ENCODE measurements around the gene AP4S1.

Gene AP4S1

GRCh38 chr14:31029016-31029970 is 3.8 kb downstream of the AP4S1 start:
- TF ChIP-seq, protein P1, sequence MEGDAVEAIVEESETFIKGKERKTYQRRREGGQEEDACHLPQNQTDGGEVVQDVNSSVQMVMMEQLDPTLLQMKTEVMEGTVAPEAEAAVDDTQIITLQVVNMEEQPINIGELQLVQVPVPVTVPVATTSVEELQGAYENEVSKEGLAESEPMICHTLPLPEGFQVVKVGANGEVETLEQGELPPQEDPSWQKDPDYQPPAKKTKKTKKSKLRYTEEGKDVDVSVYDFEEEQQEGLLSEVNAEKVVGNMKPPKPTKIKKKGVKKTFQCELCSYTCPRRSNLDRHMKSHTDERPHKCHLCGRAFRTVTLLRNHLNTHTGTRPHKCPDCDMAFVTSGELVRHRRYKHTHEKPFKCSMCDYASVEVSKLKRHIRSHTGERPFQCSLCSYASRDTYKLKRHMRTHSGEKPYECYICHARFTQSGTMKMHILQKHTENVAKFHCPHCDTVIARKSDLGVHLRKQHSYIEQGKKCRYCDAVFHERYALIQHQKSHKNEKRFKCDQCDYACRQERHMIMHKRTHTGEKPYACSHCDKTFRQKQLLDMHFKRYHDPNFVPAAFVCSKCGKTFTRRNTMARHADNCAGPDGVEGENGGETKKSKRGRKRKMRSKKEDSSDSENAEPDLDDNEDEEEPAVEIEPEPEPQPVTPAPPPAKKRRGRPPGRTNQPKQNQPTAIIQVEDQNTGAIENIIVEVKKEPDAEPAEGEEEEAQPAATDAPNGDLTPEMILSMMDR (IDR thresholded peaks at IDR 0.05), result no peak
- Mint-ChIP-seq H3K36me3 (ENCODE audit: low read depth) (no peaks in the 10 kb centered on the region), H3K9me3 (no peaks in the 10 kb centered on the region), H3K27me3 (ENCODE audit: low read depth, poor library complexity) (peaks cover 5% of the 10 kb centered on the region), H3K4me3 (peak overlapping the region; percentile 5), H3K27ac (no peak overlapping the region), H3K4me1 (peaks cover 17% of the 10 kb centered on the region)
- DNase-seq, result no peak

- Mint-ChIP-seq H3K27me3 (ENCODE audit: low read depth, poor library complexity) (peaks cover 5% of the 10 kb centered on the region), H3K4me3 (no peak overlapping the region), H3K27ac (no peak overlapping the region), H3K36me3 (ENCODE audit: low read depth) (no peaks in the 10 kb centered on the region), H3K9me3 (no peaks in the 10 kb centered on the region), H3K4me1 (peaks cover 7% of the 10 kb centered on the region)
- no peak for DNase-seq
- TF ChIP-seq, protein P1 (IDR thresholded peaks at IDR 0.05), result no peak
These were observed 5.0 kb downstream of the AP4S1 start for GRCh38 chr14:31030469-31030868.

DNA sequence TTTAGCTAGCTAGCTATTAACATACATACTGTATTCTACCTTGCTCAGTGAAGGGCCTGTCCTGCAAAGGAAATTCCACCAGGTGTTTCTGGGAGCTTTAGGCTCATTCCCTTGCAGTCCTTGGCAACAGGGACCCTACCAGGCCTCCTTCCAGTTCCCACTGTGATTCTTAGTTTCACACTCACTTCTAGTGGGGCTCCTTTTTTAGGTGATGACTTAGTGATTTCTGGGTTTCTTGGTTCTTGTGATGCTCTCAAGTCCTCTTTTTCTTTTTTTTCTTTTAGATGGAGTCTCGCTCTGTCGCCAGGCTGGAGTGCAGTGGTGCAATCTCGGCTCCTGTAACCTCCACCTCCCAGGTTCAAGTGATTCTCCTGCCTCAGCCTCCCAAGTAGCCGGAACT is 11.1 kb downstream of the AP4S1 start:
- no peak overlapping the region for H3K4me3 Mint-ChIP-seq
- peaks cover 5% of the 10 kb centered on the region for H3K27me3 Mint-ChIP-seq (ENCODE audit: low read depth, poor library complexity)
- no peaks in the 10 kb centered on the region for H3K4me1 Mint-ChIP-seq
- TF ChIP-seq, protein P1 (IDR thresholded peaks at IDR 0.05), result no peak
- no peaks in the 10 kb centered on the region for H3K9me3 Mint-ChIP-seq
- peaks cover 7% of the 10 kb centered on the region for H3K36me3 Mint-ChIP-seq (ENCODE audit: low read depth)
- H3K27ac Mint-ChIP-seq, result no peak overlapping the region
- DNase-seq, result no peak

- Mint-ChIP-seq H3K9me3 (no peaks in the 10 kb centered on the region), H3K4me3 (no peak overlapping the region), H3K4me1 (no peaks in the 10 kb centered on the region), H3K36me3 (ENCODE audit: low read depth) (peaks cover 7% of the 10 kb centered on the region), H3K27ac (no peak overlapping the region), H3K27me3 (ENCODE audit: low read depth, poor library complexity) (peaks cover 5% of the 10 kb centered on the region)
- DNase-seq, result no peak
- TF ChIP-seq, protein P1 (IDR thresholded peaks at IDR 0.05), result no peak
These were observed 12.3 kb downstream of the AP4S1 start for GRCh38 chr14:31037709-31038221.

DNA sequence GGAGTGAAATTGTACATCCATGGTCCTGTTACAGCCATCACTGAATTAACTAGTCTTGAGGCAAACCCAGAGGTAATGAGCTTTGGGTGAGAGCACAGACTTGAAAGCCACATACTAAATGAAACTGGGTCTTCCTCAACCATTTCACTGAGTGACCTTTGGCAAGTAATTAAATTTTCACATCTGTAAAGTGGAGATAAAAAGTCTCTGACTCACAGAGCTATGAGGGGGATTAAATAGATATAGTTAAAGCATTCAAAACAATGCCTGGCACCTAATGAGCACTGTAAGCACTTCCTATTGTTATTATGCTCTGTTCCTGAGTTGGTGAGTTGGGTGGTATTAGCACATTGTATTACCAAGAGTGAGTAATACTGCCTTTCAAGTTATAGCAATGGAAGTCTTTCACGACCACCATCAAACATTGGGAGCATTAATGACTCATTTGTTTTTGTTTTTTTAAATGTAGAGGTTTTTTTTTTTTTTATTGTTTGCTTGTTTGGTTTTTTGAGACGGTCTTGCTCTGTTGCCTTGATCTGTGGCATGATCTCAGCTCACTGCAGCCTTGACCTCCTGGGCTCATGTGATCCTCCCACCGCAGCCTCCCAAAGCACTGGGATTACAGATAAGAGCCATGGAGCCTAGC is 13.2 kb downstream of the AP4S1 start:
- Mint-ChIP-seq H3K4me1 (no peaks in the 10 kb centered on the region), H3K27ac (no peak overlapping the region), H3K9me3 (no peaks in the 10 kb centered on the region), H3K27me3 (ENCODE audit: low read depth, poor library complexity) (no peaks in the 10 kb centered on the region), H3K4me3 (no peak overlapping the region), H3K36me3 (ENCODE audit: low read depth) (peaks cover 7% of the 10 kb centered on the region)
- DNase-seq, result no peak
- TF ChIP-seq, protein P1 (IDR thresholded peaks at IDR 0.05), result no peak
